SHP77 treated with DMSO at 0.1 percent for 48 hours (cell line): ENCODE results near the gene BMP7.
"Not testable (repeated sequence)": the region's sequence is repeated elsewhere in the genome, so short reads cannot be mapped to it uniquely, and the experiment has no call there.

Experiments
- DNase-seq: peaks from one replicate; lab custom pipeline; 2025; lab: John Stamatoyannopoulos, UW

BMP7 gene

DNA sequence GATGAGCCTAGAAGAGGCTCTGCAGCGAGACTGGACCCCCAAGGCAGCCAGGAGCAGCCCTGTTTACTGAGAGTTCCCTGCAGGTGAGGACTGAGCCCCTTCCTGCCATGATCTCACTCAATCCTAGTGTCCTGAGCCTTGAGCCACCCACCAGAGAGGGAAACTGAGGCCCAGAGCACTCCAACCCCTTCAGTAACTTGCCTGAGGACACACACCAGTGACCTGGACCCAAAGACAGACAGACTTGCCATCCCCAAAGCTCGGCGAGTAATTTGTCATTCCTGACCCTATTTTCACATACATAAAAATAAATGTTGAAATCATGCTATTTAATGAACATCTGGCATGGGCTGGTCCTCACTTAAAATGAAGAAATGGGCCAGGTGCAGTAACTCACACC, 16.7 kb downstream of the BMP7 start:
- DNase-seq, result no peak

DNA sequence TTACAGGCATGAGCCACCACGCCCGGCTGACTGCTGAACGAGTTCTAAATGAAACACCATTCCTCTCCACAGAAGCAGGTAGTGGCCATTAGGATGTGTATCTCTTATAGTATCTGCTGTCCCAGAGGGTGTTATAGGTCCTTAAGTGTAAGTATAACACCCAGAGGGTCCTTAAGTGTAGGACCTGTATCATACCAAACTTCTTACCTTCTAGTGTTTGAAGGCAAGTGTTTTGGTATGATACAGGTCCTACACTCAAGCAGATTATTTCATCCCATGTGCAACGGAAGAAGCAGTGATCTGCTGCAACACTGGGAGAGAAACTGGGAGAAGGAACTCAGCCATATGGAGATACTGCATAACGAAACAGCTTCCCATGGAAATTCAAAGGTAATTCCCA, 17.4 kb downstream of the BMP7 start:
- DNase-seq, result no peak

DNA sequence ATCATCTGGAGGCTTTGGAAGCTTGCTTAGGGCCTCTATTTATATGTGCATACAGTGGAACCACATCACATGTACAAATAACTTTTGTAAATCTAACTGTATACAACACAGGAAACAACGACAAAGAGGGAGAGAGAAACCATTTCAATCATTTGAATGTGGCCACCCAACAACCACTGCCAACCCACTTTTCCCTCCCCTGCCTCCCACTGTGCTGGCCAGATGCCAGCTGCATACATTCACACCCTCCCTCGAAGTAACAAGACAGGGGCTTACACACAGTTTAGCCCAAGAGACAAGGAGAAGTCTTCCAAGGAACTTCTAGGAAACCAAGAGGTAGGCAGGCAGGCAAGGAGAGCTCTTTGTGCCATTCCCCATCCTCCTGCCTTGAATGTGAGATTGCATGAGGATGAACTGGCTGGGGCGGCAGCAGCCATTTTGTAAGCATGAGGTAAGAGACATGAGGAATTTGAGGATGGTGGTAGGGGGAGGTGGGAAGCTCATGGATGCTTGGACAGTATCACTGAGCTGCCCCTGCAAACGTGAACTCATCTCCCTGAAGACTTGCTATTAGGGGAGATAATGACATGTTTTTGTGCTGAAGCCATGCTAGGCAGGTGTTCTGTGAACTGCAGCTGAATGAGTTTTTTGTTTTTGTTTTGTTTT, 18.2 kb downstream of the BMP7 start:
- DNase-seq, result no peak

DNA sequence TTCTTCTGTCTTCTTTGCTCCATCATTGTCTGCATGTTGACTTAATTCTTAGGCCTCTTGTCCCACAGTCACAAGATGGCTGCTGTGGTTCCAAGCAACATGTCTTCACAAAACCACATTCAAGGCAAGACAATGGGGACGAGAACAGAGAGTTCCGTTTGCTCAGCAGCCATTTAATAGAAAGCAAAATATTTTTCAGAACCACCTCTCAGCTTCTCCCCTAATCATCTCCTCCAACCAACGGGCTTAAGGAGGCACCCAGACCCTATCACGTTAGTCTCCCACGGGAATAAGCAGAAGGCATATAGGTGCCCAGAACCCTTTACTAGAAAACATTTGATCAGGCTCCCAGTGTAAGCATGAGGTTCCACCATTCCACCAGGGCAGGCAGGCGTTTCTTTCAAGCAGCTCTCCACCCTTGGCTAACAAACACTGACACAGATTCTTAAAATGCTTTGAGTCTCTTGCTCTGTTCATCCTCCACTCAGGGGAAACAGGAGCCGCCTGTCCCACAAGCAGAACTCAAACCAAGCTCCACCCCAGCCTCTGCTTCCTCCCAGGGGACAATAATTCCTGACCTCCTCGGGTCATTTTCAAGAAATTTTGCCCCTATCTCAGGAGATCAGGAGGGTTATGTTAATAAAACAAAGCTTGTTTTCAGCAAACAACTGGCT, 19.0 kb downstream of the BMP7 start:
- no peak for DNase-seq

DNA sequence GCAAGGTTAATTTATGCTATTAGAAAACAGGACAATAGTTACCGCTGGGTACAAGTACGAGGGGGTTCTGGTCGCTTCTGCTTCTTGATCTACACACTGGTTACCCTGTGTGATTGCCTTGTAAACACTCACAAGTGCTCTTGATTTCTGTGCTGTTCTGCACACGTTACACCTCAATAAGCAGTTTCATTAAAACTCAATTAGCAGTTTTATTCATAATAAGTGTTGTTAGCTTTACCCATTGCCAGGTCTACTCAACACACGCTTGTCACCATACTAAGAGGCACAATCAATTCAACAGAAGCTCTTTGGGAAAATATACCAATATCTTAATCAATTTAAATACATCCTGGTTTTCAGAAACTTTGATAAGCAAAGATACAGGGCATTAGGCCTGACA, 20.4 kb downstream of the BMP7 start:
- no peak for DNase-seq

DNA sequence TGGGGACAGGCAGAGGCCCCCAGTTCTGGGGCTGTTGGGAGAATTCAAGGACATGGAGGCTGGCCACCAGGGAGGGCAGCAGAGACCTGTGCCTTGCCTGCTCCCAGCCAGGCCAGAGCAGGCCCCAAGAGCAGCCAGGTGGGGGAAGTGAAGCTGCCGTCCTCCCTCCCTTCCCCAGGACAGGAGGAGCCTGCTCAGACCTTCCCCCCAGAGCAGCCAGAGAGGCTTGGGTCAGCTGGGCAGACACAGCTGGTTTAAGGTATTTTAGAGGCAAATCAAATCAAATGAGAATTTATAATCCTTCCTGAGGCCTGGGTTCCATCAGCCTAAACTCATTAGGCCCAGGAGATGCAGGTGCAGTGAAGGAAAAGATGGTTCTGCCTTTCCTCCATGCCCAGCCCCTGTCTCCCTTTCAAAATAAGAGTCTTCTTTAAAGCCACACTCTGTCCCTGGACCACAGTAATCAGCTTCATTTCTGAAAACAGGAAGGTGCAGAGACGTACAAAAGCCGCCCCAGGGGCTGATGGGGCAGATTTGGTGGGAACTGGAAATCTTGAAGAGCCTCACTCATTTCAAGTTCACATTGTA, 21.7 kb downstream of the BMP7 start:
- no peak for DNase-seq

DNA sequence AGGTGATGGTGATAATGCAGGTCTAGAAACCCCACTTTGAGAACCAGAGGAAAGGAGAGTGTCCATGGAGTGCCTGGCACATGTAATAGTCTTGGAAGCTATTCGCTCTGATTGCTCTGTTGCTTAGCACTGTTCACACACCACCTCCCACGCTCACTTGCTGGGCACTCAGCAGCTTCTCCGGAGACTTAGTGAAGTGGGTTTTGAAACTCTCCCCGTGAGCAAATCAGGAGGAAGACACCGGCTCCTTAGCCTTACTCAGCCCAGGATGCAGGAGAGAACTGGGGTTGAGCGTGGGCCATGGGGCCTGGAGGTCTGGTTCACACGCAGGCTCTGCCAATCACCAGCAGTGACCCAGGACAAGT, 22.2 kb downstream of the BMP7 start:
- DNase-seq, result no peak

DNA sequence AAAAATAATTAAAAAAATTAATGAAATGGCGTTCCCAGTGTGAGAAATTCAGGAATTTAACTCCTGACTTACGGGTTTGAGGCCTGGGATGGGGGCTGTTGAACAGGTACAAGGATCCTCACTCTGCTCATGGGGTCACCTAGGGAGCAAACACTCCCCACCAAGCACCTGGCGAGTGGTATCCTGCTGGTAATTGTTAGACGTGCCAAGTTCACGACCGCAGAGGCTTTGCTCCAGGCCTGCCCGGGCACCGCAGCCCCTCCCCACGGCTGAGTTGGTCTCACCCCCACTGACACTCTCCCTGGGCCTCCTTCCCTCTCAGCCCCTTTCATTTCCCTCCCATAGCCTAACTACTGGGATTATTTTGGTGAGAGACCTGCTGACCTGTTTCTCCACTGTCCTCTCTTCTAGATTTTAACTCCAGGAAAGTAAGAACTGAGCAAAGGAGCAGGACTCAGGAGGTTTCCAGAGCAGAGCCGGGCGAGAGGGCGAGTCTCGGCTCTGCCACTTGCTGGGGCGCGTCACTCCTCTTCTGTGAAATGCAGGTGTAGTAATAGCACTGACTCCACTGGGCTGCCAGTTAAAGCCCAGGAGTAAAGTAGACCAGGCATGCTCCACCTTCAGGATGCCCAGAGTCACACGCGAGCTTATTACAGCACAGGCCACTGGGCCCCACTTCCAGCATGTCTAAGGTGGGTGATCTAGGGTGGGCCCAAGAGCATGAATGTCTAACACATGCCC, 22.8 kb downstream of the BMP7 start:
- no peak for DNase-seq

DNA sequence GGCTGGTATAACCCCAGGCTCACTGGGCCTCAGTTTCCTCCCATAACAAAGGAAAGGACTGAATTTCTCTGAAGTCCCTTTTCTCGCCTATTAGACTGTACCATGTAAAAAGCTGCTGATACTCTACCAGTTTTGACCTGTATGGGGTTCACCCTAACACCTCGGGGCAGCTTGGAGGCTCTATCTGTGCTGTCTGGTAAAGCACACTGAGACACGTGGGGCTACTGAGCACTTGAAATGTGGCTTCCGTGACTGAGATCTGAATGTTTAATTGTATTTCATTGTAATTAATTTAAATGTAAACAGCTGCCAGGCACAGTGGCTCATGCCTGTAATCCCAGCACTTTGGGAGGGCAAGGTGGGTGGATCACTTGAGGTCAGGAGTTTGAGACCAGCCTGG, 24.0 kb downstream of the BMP7 start:
- DNase-seq, result no peak

- DNase-seq, result no peak
Measured at GRCh38 chr20:57241363-57241991, 25.0 kb downstream of the BMP7 start.

GRCh38 chr20:57240581-57241362, 25.7 kb downstream of the BMP7 start:
- no peak for DNase-seq

DNA sequence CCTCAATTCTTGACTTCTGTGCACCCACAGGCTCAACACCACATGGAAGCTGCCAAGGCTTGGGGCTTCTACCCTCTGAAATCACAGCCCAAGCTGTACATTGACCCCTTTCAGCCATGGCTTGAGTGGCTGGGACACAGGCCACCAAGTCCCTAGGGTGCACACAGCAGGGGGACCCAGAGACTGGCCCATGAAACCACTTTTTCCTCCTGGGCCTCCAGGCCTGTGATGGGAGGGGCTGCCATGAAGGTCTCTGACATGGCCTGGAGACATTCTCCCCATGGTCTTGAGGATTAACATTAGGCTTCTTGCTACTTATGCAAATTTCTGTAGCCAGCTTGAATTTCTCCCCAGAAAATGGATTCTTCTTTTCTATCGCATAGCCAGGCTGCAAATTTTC, 26.7 kb downstream of the BMP7 start:
- DNase-seq, result not testable (repeated sequence)

DNA sequence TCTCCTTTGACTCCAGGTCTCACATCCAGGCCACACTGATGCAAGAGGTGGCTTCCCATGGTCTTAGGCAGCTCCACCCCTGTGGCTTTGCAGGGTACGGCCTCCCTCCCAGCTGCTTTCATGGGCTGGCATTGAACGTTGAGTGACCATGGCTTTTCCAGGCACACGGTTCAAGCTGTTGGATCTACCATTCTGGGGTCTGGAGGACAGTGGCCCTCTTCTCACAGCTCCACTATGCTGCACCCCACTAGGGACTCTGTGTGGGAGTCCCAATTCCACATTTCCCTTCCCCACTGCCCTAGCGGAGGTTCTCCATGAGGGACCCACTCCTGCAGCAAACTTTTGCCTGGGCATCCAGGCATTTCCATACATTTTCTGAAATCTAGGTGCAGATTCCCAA, 27.1 kb downstream of the BMP7 start:
- not testable (repeated sequence) for DNase-seq

DNA sequence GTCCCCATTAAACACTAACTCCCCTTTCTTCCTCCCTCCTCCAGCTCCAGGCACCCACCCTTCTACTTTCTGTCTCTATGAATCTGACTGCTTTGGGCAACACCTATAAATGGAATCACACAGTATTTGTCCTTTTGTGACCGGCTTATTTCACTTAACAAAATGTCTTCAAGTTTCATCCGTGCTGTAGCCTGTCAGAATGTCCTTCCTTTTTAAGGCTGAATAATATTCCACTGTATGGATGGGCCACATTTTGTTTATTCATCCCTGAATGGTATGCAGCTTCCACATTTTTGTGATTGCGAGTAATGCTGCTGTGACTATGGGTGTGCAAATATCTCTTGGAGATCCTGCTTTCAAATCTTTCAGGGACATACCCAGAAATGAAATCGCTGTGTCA, 28.4 kb downstream of the BMP7 start:
- DNase-seq, result no peak

DNA sequence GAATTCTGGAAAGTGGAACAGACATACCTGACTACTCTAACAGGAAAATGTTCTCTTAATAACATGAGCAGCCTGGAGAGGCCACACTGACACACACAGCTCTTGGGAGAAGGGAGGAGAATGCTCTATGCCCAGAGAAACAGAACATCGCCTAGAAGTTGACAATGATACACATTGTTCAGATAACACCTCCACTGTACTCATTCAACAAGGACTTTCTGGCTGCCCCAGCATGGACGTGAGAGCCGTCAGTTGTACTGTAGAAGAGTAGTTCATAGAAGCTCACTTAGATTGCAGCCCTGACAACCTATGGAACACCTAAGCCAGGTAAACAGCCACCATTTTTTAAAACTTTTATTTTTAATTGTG, 28.9 kb downstream of the BMP7 start:
- no peak for DNase-seq

DNA sequence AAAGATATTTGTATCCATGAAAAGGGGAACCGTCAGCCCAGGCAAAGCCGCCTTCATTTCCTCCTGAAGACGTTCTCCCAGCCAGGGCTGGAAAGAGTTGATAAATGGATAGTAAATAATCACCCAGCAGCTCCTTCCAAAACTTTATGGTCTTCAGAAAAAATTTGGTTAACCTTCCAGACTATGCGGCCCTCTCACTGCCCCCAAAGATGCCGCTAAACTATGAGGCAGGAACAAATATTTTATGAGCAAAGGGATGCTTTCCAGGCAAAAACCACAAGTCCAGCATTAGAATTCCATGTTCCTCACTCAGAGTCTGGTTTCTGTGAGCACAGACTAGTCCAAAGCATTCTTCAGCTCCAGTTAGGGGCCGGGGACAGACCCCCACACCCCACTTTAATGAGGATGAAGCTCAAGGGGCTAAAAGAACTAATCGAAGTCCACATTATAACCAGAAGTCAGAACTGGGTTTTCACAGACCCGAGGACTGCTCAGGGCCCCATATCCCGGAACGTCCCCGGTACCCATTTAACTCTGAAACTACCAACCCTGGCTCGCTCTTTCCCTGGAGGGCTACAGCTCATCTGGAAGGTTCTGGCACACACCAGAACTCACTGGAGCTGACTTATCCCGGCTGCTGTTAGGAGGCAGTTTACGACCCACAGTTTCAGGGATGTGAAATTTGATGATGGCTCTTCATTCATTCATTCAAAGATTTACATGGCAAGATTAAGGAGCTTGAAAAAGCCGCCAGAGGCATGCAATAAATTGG, 29.4 kb downstream of the BMP7 start:
- DNase-seq, result no peak

DNA sequence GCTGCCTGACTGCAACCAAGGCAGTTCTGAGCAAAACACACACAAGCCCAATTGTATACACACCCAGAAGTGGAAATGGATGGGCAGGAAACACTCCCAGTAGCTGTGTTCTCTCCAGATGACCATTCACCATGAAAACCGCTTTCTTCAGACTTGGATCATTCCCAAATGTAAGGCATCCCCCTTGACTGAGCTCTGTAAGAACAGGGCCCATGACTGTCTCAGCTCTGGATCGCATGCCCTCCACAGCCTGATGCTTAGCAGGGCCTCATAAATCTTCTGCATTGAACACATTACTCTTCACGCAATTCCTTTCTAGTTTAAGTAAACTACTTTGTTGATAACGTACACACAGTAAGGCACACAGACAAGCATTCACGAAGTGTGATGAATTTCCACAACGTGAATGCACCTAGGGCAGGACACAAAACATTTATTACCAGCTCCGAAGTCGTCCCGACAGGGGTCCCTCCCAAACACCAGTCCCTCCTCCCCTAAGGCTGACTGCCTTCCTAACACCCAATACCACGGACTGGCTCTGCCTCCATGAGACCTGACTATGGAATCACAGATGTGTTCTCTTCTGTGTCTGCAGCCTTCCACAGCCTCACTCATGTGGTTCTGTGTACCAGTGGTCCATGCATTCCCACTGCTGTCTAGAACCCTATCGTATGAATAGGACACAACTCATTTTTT, 31.7 kb downstream of the BMP7 start:
- no peak for DNase-seq

DNA sequence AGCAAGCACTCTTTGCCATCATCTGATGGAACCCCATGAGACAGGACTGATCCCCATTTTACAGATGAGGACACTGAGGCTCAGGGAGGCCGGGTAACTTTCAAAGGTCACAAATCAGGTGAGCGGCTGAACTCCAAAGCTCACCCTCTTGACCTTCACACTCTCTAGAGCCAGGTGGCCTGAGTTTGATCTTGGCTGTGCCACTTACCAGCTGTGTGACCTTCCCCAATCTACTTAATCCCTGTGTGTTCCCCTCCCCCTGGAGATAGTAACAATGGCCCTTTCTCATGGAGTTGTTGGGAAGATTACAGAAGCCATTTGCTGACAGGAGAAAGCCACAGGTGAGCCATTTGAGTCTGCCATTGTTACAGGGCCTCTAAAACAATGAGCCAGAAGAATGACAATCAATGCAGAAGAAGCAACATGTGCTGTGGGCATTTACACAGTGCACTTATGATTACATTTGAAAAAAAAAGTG, 34.5 kb downstream of the BMP7 start:
- DNase-seq, result no peak

DNA sequence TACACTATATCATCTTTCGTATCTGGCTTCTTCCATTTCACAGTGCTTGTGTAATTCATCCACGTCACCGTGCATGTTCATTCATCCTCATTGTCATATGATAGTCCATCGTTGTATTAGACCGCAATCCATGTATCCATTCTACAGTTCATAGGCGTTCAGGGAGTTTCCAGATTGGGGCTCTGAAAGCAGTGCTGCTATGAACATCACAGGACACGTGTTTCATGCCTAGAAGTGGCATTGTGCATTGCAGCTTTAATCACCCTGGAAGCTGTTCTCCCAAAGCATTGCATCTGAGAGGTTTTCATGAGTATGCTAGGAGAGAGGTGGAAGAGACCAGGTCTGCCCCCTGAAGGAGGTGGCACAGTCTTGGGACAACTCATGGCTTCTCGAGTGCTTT, 35.3 kb downstream of the BMP7 start:
- DNase-seq, result no peak

DNA sequence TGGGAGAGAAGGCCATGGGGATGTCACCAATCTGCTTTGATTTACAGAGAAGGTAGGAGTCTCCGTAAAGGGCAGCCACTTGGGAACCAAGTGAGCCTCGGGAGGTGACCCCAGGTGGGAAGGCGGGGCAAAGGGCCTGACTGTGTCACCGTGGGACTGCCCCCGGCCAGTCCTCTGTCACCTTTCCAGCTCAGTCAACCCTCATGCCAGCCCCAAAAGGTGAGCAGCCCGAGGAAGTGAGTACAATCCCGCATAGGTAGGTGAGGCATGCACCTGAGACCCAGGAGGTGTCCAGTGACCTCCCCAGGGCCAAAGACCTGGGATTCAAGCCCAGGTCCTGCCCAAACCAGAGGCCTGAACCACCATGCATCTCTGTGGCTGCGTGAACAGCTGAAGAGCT, 36.2 kb downstream of the BMP7 start:
- DNase-seq, result no peak
